COLO829 (cell line): ENCODE data around the gene TTLL11.
A peak's percentile ranks its signal among the peaks of the same experiment; 100 is the strongest.

ENCODE experiments used
- DNase-seq: peaks from one replicate; pipeline ENCODE4 v3.0.0; 2012; ENCODE audit warnings: low spot score

Gene TTLL11

GRCh38 chr9:121880343-121880898 lies 212.7 kb downstream of the TTLL11 start:
- no peak for DNase-seq

- no peak for DNase-seq
These were observed 214.8 kb downstream of the TTLL11 start for GRCh38 chr9:121878271-121878822.

GRCh38 chr9:121876658-121877271 lies 216.3 kb downstream of the TTLL11 start:
- DNase-seq, result no peak

GRCh38 chr9:121876255-121876654 lies 216.9 kb downstream of the TTLL11 start:
- DNase-seq, result no peak

- no peak for DNase-seq
These were observed 218.6 kb downstream of the TTLL11 start for GRCh38 chr9:121874524-121874923.

- no peak for DNase-seq
These were observed 221.6 kb downstream of the TTLL11 start for GRCh38 chr9:121871431-121872025.

GRCh38 chr9:121870271-121870670 lies 222.8 kb downstream of the TTLL11 start:
- no peak for DNase-seq

GRCh38 chr9:121868626-121869025 lies 224.5 kb downstream of the TTLL11 start:
- DNase-seq, result no peak

GRCh38 chr9:121866927-121867326 lies 226.2 kb downstream of the TTLL11 start:
- DNase-seq, result no peak

GRCh38 chr9:121865884-121866283 lies 227.2 kb downstream of the TTLL11 start:
- no peak for DNase-seq

GRCh38 chr9:121865060-121865459 lies 228.0 kb downstream of the TTLL11 start:
- DNase-seq, result no peak

GRCh38 chr9:121863955-121864354 lies 229.2 kb downstream of the TTLL11 start:
- no peak for DNase-seq

- no peak for DNase-seq
These were observed 230.5 kb downstream of the TTLL11 start for GRCh38 chr9:121862371-121863332.

GRCh38 chr9:121861501-121862180 lies 231.5 kb downstream of the TTLL11 start:
- DNase-seq, result peak; percentile 40

- DNase-seq, result no peak
These were observed 232.4 kb downstream of the TTLL11 start for GRCh38 chr9:121860744-121861143.

- DNase-seq, result no peak
These were observed 232.9 kb downstream of the TTLL11 start for GRCh38 chr9:121860213-121860612.

GRCh38 chr9:121859646-121860045 lies 233.5 kb downstream of the TTLL11 start:
- no peak for DNase-seq

GRCh38 chr9:121858788-121859187 lies 234.3 kb downstream of the TTLL11 start:
- DNase-seq, result no peak

- DNase-seq, result no peak
These were observed 235.2 kb downstream of the TTLL11 start for GRCh38 chr9:121857928-121858327.

- no peak for DNase-seq
These were observed 237.6 kb downstream of the TTLL11 start for GRCh38 chr9:121855476-121855875.

GRCh38 chr9:121853617-121854395 lies 239.3 kb downstream of the TTLL11 start:
- no peak for DNase-seq
